Caki2 (cell line): Measurements from ENCODE around the gene FOXO3. TPM values are rescaled to one million over a fixed set of nuclear protein-coding genes. Genes with fewer than 3 reads are reported as not detected.

Source experiments
- DNase-seq: peaks from one replicate; pipeline ENCODE4 v3.0.0-alpha.2; 2015; ENCODE audit warnings: low read depth
- in situ Hi-C: cut with HindIII; loops from 2 replicates; pipeline ENCODE4 v1.10.0; 2016; ENCODE audit warnings: low sequenced_read_pairs, low pct_unique_long_range_greater_than_20kb, mixed read lengths
- total RNA-seq: library from RNA; depleted of rRNA; stranded (reverse); fragments of >200 nt; shearing (Covaris generic); gene quantifications from 2 replicates; pipeline ENCODE4 v1.2.3, GENCODE V29; 2014; ENCODE audit warnings: low replicate concordance

Gene FOXO3
- total RNA-seq, 1 experiment from 2014 or later, result 10.0 TPM

GRCh38 chr6:108566406-108566805, 5.7 kb downstream of the FOXO3 start:
- in situ Hi-C loops, result no loop called here
- no peak for DNase-seq

GRCh38 chr6:108568101-108568500, 7.4 kb downstream of the FOXO3 start:
- in situ Hi-C loops, result no loop called here
- no peak for DNase-seq

GRCh38 chr6:108568551-108569305, 8.0 kb downstream of the FOXO3 start:
- no peak for DNase-seq
- in situ Hi-C loops, result no loop called here

- no peak for DNase-seq
- in situ Hi-C loops, result no loop called here
These were observed 9.8 kb downstream of the FOXO3 start for GRCh38 chr6:108570517-108570916.

GRCh38 chr6:108574457-108575141, 13.9 kb downstream of the FOXO3 start:
- no peak for DNase-seq
- in situ Hi-C loops, result no loop called here

GRCh38 chr6:108575905-108576494, 15.3 kb downstream of the FOXO3 start:
- in situ Hi-C loops, result no loop called here
- no peak for DNase-seq

GRCh38 chr6:108576709-108577108, 16.0 kb downstream of the FOXO3 start:
- in situ Hi-C loops, result no loop called here
- no peak for DNase-seq

GRCh38 chr6:108578166-108578565, 17.4 kb downstream of the FOXO3 start:
- DNase-seq, result no peak
- in situ Hi-C loops, result no loop called here

GRCh38 chr6:108578595-108579327, 18.0 kb downstream of the FOXO3 start:
- DNase-seq, result peak; percentile 58
- in situ Hi-C loops, result no loop called here

GRCh38 chr6:108579328-108579721, 18.6 kb downstream of the FOXO3 start:
- DNase-seq, result no peak
- in situ Hi-C loops, result no loop called here

GRCh38 chr6:108580646-108581045, 19.9 kb downstream of the FOXO3 start:
- DNase-seq, result no peak
- in situ Hi-C loops, result no loop called here

GRCh38 chr6:108581237-108581931, 20.7 kb downstream of the FOXO3 start:
- in situ Hi-C loops, result no loop called here
- peak; percentile 76 for DNase-seq

- DNase-seq, result no peak
- in situ Hi-C loops, result no loop called here
These were observed 21.3 kb downstream of the FOXO3 start for GRCh38 chr6:108581932-108582475.

GRCh38 chr6:108582618-108583017, 21.9 kb downstream of the FOXO3 start:
- in situ Hi-C loops, result no loop called here
- no peak for DNase-seq

- DNase-seq, result no peak
- in situ Hi-C loops, result no loop called here
These were observed 23.6 kb downstream of the FOXO3 start for GRCh38 chr6:108584323-108584722.

- in situ Hi-C loops, result no loop called here
- DNase-seq, result no peak
These were observed 24.6 kb downstream of the FOXO3 start for GRCh38 chr6:108585359-108585758.

GRCh38 chr6:108585921-108586536, 25.3 kb downstream of the FOXO3 start:
- DNase-seq, result no peak

More at GRCh38 chr6:108585921-108586536, 25.3 kb downstream of the FOXO3 start:
- in situ Hi-C loops, result no loop called here
